KG1 (cell line): ENCODE measurements around the gene POLD3.
"Not testable (repeated sequence)": the region's sequence is repeated elsewhere in the genome, so short reads cannot be mapped to it uniquely, and the experiment has no call there.

Experiments
- DNase-seq: peaks from one replicate; lab custom pipeline; 2025; lab: John Stamatoyannopoulos, UW

Gene POLD3

GRCh38 chr11:74583024-74583624 lies 9.3 kb upstream of the POLD3 start:
- no peak for DNase-seq

GRCh38 chr11:74590492-74590891 lies 1.9 kb upstream of the POLD3 start:
- DNase-seq, result not testable (repeated sequence)

GRCh38 chr11:74592063-74592440 lies 330 bp upstream of the POLD3 start:
- no peak for DNase-seq

GRCh38 chr11:74593463-74593862 lies 1.1 kb downstream of the POLD3 start:
- no peak for DNase-seq

GRCh38 chr11:74602637-74603556 lies 10.5 kb downstream of the POLD3 start:
- DNase-seq, result no peak

GRCh38 chr11:74603845-74604244 lies 11.5 kb downstream of the POLD3 start:
- DNase-seq, result no peak

GRCh38 chr11:74604311-74604710 lies 11.9 kb downstream of the POLD3 start:
- no peak for DNase-seq

- DNase-seq, result no peak
Measured at GRCh38 chr11:74605403-74605802, 13.0 kb downstream of the POLD3 start.

GRCh38 chr11:74608431-74608830 lies 16.0 kb downstream of the POLD3 start:
- DNase-seq, result no peak

GRCh38 chr11:74611369-74611861 lies 19.0 kb downstream of the POLD3 start:
- DNase-seq, result no peak

GRCh38 chr11:74612877-74613276 lies 20.5 kb downstream of the POLD3 start:
- no peak for DNase-seq

GRCh38 chr11:74615311-74615710 lies 22.9 kb downstream of the POLD3 start:
- DNase-seq, result no peak

GRCh38 chr11:74615988-74616387 lies 23.6 kb downstream of the POLD3 start:
- DNase-seq, result no peak

GRCh38 chr11:74620531-74620930 lies 28.1 kb downstream of the POLD3 start:
- no peak for DNase-seq

- DNase-seq, result no peak
Measured at GRCh38 chr11:74626130-74626529, 33.7 kb downstream of the POLD3 start.

GRCh38 chr11:74626604-74627003 lies 34.2 kb downstream of the POLD3 start:
- DNase-seq, result no peak

- no peak for DNase-seq
Measured at GRCh38 chr11:74627381-74627780, 35.0 kb downstream of the POLD3 start.

GRCh38 chr11:74630043-74630442 lies 37.7 kb downstream of the POLD3 start:
- DNase-seq, result no peak

- DNase-seq, result no peak
Measured at GRCh38 chr11:74633406-74634393, 41.3 kb downstream of the POLD3 start.

- DNase-seq, result no peak
Measured at GRCh38 chr11:74634537-74634936, 42.2 kb downstream of the POLD3 start.

GRCh38 chr11:74636630-74637184 lies 44.3 kb downstream of the POLD3 start:
- DNase-seq, result no peak

- no peak for DNase-seq
Measured at GRCh38 chr11:74637700-74638099, 45.3 kb downstream of the POLD3 start.
